H9 (cell line): ENCODE measurements around the gene CALCOCO1. TPM values are rescaled to one million over a fixed set of nuclear protein-coding genes. Genes with fewer than 3 reads are reported as not detected.

ENCODE experiments used
- DNase-seq: peaks from one replicate; pipeline ENCODE4 v3.0.0-alpha.2; 2017
- H2AFZ ChIP-seq: one replicate; pipeline ENCODE4 v1.6.1; 2013; ENCODE audit warnings: mild to moderate bottlenecking, low read length, control low read depth, moderate library complexity
- H2AK5ac ChIP-seq: 2 replicates; pipeline ENCODE4 v1.6.1; 2013; ENCODE audit warnings: low read length, control low read depth, mixed read lengths; ENCODE audit not compliant: insufficient read length
- H2BK120ac ChIP-seq: one replicate; pipeline ENCODE4 v1.6.1; 2013; ENCODE audit warnings: low read depth, mild to moderate bottlenecking, low read length, control low read depth, inconsistent platforms; ENCODE audit not compliant: poor library complexity, severe bottlenecking
- H2BK12ac ChIP-seq: 2 replicates; pipeline ENCODE4 v1.6.1; 2013; ENCODE audit warnings: low read length, control low read depth, mixed read lengths, low read depth; ENCODE audit not compliant: insufficient read length
- H2BK15ac ChIP-seq: 2 replicates; pipeline ENCODE4 v1.6.1; 2013; ENCODE audit warnings: low read depth, low read length, control low read depth
- H2BK20ac ChIP-seq: one replicate; pipeline ENCODE4 v1.6.1; 2013; ENCODE audit warnings: low read depth, mild to moderate bottlenecking, low read length, control low read depth, inconsistent platforms; ENCODE audit not compliant: poor library complexity, severe bottlenecking
- H2BK5ac ChIP-seq: 2 replicates; pipeline ENCODE4 v1.6.1; 2013; ENCODE audit warnings: low read length, control low read depth, mixed read lengths; ENCODE audit not compliant: insufficient read length
- H3K14ac ChIP-seq: 2 replicates; pipeline ENCODE4 v1.6.1; 2013; ENCODE audit warnings: low read length, control low read depth; ENCODE audit not compliant: insufficient read depth
- H3K18ac ChIP-seq: 2 replicates; pipeline ENCODE4 v1.6.1; 2013; ENCODE audit warnings: low read depth, mild to moderate bottlenecking, mixed read lengths, low read length, control low read depth; ENCODE audit not compliant: insufficient read length
- H3K23ac ChIP-seq: 2 replicates; pipeline ENCODE4 v1.6.1; 2013; ENCODE audit warnings: low read length, control low read depth, mixed read lengths, low read depth; ENCODE audit not compliant: insufficient read length
- H3K23me2 ChIP-seq: 2 replicates; pipeline ENCODE4 v1.6.1; 2013; ENCODE audit warnings: low read depth, mild to moderate bottlenecking, mixed read lengths, low read length, control low read depth; ENCODE audit not compliant: insufficient read length, poor library complexity, severe bottlenecking
- H3K27ac ChIP-seq: 2 replicates; pipeline ENCODE4 v1.5.1; 2013; ENCODE audit warnings: low read length, control low read depth, mixed read lengths, low read depth; ENCODE audit not compliant: insufficient read length
- H3K27me3 ChIP-seq: 2 replicates; pipeline ENCODE4 v1.6.1; 2013; ENCODE audit warnings: low read length, control low read depth, inconsistent platforms; ENCODE audit not compliant: insufficient read depth
- H3K4ac ChIP-seq: 2 replicates; pipeline ENCODE4 v1.6.1; 2013; ENCODE audit warnings: low read depth, mild to moderate bottlenecking, control low read depth, inconsistent platforms, low read length, moderate library complexity
- H3K4me1 ChIP-seq: 2 replicates; pipeline ENCODE4 v1.6.1; 2013; ENCODE audit warnings: low read length, control low read depth, inconsistent platforms; ENCODE audit not compliant: insufficient read depth
- H3K4me2 ChIP-seq: 2 replicates; pipeline ENCODE4 v1.6.1; 2013; ENCODE audit warnings: low read length, control low read depth, mixed read lengths; ENCODE audit not compliant: insufficient read length, insufficient read depth
- H3K56ac ChIP-seq: 2 replicates; pipeline ENCODE4 v1.6.1; 2013; ENCODE audit warnings: low read depth, mild to moderate bottlenecking, mixed read lengths, low read length, control low read depth; ENCODE audit not compliant: insufficient read length
- H3K79me1 ChIP-seq: 2 replicates; pipeline ENCODE4 v1.6.1; 2013; ENCODE audit warnings: low read depth, mild to moderate bottlenecking, moderate library complexity, low read length, control low read depth, inconsistent platforms; ENCODE audit not compliant: insufficient read depth, poor library complexity, severe bottlenecking
- H3K79me2 ChIP-seq: 2 replicates; pipeline ENCODE4 v1.6.1; 2013; ENCODE audit warnings: low read length, control low read depth, inconsistent platforms; ENCODE audit not compliant: insufficient read depth
- H3K9ac ChIP-seq: 2 replicates; pipeline ENCODE4 v1.6.1; 2013; ENCODE audit warnings: low read length, control low read depth, mixed read lengths; ENCODE audit not compliant: insufficient read length; ENCODE audit errors: extremely low read depth
- H3K9me3 ChIP-seq: one replicate; pipeline ENCODE4 v1.6.1; 2013; ENCODE audit warnings: low read depth, low read length, inconsistent platforms; ENCODE audit not compliant: control insufficient read depth
- H3T11ph ChIP-seq: one replicate; pipeline ENCODE4 v1.6.1; 2013; ENCODE audit warnings: mild to moderate bottlenecking, low read length, control low read depth, inconsistent platforms
- H4K20me1 ChIP-seq: one replicate; pipeline ENCODE4 v1.6.1; 2013; ENCODE audit not compliant: control insufficient read depth, insufficient read length, insufficient read depth
- H4K5ac ChIP-seq: 2 replicates; pipeline ENCODE4 v1.6.1; 2013; ENCODE audit warnings: low read depth, mild to moderate bottlenecking, mixed read lengths, low read length, control low read depth; ENCODE audit not compliant: insufficient read length
- H4K8ac ChIP-seq: replicated peaks from 2 replicates; pipeline ENCODE4 v1.6.1; 2013; ENCODE audit warnings: low read length, control low read depth, mixed read lengths, low read depth; ENCODE audit not compliant: insufficient read length
- H4K91ac ChIP-seq: 2 replicates; pipeline ENCODE4 v1.6.1; 2013; ENCODE audit warnings: low read depth, mild to moderate bottlenecking, moderate library complexity, mixed read lengths, low read length, control low read depth; ENCODE audit not compliant: insufficient read length
- H3K27ac Mint-ChIP-seq, 3 experiments: 2 replicates in 2 of 3; 3 replicates in 1 of 3; pipeline ENCODE4 v1.8.0; 2020 to 2021; ENCODE audit warnings: mixed read lengths in 3 of 3, mild to moderate bottlenecking in 1 of 3, moderate library complexity in 1 of 3
- H3K27me3 Mint-ChIP-seq: 2 replicates; pipeline ENCODE4 v1.8.0; 2021; ENCODE audit warnings: low read depth, mild to moderate bottlenecking, moderate library complexity, mixed read lengths
- H3K36me3 Mint-ChIP-seq, 3 experiments: 2 replicates in 2 of 3; 3 replicates in 1 of 3; pipeline ENCODE4 v1.8.0; 2020 to 2021; ENCODE audit warnings: low read depth in 3 of 3, mixed read lengths in 3 of 3; ENCODE audit not compliant: insufficient read depth in 1 of 3
- H3K4me1 Mint-ChIP-seq, 2 experiments: 2 replicates each; pipeline ENCODE4 v1.8.0; 2020; ENCODE audit warnings: mixed read lengths in 2 of 2
- H3K4me3 Mint-ChIP-seq, 2 experiments: 2 replicates in 1 of 2; 3 replicates in 1 of 2; pipeline ENCODE4 v1.8.0; 2020 to 2021; ENCODE audit warnings: mild to moderate bottlenecking in 2 of 2, mixed read lengths in 2 of 2, moderate library complexity in 1 of 2
- H3K9me3 Mint-ChIP-seq, 2 experiments: 2 replicates in 1 of 2; 3 replicates in 1 of 2; pipeline ENCODE4 v1.8.0; 2020; ENCODE audit warnings: mild to moderate bottlenecking in 2 of 2, mixed read lengths in 2 of 2, moderate library complexity in 1 of 2
- CTCF ChIP-seq: fragments of 200-600 bp; sonication (generic); conservative IDR thresholded peaks from 3 replicates; pipeline ENCODE4 v1.8.0; 2021; ENCODE audit warnings: antibody characterized with exemption, mild to moderate bottlenecking
- WGBS: extraction: QIAGEN DNeasy Blood & Tissue Kit; methylation state at CpG from one replicate; pipeline ENCODE4 v1.1.7; 2013; ENCODE audit warnings: missing lambda C conversion rate, low lambda C conversion rate, mixed read lengths; ENCODE audit not compliant: insufficient read length; ENCODE audit errors: extremely low coverage; 5-methylcytosine and 5-hydroxymethylcytosine counted together
- total RNA-seq: library from RNA; stranded (reverse); gene quantifications from 2 replicates; pipeline ENCODE4 v1.2.1, GENCODE V29; 2021

Gene CALCOCO1
- total RNA-seq, 1 experiment from 2014 or later, result 22.3 TPM

- Mint-ChIP-seq H3K4me3 (no peak overlapping the region), H3K9me3 (peaks cover 0 to 3% of the 10 kb centered on the region in 2 experiments; a peak in 1 of 5 replicates), H3K27me3 (peaks cover 83% of the 10 kb centered on the region), H3K27ac (no peak overlapping the region), H3K4me1 (peaks cover 20 to 26% of the 10 kb centered on the region in 2 experiments), H3K36me3 (no peaks in the 10 kb centered on the region)
- no peaks in the 10 kb centered on the region for H3K79me2 ChIP-seq
- no peak overlapping the region for H3K27ac ChIP-seq
- H3K9me3 ChIP-seq, result no peaks in the 10 kb centered on the region
- H2BK5ac ChIP-seq, result no peak overlapping the region
- H2BK120ac ChIP-seq, result no peak overlapping the region
- no peak overlapping the region for H4K91ac ChIP-seq
- no peaks in the 10 kb centered on the region for H4K20me1 ChIP-seq
- H3K18ac ChIP-seq, result no peak overlapping the region
- H3K23me2 ChIP-seq, result peaks cover 9% of the 10 kb centered on the region
- no peak overlapping the region for H2BK15ac ChIP-seq
- H3K4me2 ChIP-seq, result no peak overlapping the region
- no CpG with 5 or more reads among the region's 6 CpGs for WGBS
- no peak overlapping the region for H3K9ac ChIP-seq
- H2BK20ac ChIP-seq, result no peak overlapping the region
- no peak overlapping the region for H3K4ac ChIP-seq
- no peak overlapping the region for H4K5ac ChIP-seq
- H2BK12ac ChIP-seq, result no peak overlapping the region
- H3K56ac ChIP-seq, result no peak overlapping the region
- peaks cover 4% of the 10 kb centered on the region; the same call in 1 of the 2 replicates for H3K27me3 ChIP-seq
- no peak overlapping the region for H3K14ac ChIP-seq
- no peak for DNase-seq
- H3K79me1 ChIP-seq, result no peaks in the 10 kb centered on the region
- H4K8ac ChIP-seq, result no peak overlapping the region
- TF ChIP-seq CTCF, result no peak
- H3K4me1 ChIP-seq, result no peaks in the 10 kb centered on the region
- H3T11ph ChIP-seq, result no peak overlapping the region
- no peak overlapping the region for H2AK5ac ChIP-seq
- H3K23ac ChIP-seq, result no peak overlapping the region
- H2AFZ ChIP-seq, result no peak overlapping the region
Observed at GRCh38 chr12:53700567-53700966, 26.7 kb downstream of the CALCOCO1 start.
